ENCODE measurements around the gene TSSK6. TPM values are rescaled to one million over a fixed set of nuclear protein-coding genes. Genes with fewer than 3 reads are reported as not detected.

Gene TSSK6
- total and polyA plus RNA-seq, 2 of the 4 experiments (the other 2 are of a cell fraction), result 1.3 to 2.2 TPM

- WGBS, 2 experiments (ENCODE audit: extremely low coverage in 2 of 2, insufficient read length in 1 of 2), result 65% methylated on average over 16 of the region's 23 CpGs; no CpG with 5 or more reads in 1 of the 2 experiments
- H2BK120ac ChIP-seq (ENCODE audit: low read depth, low read length), result no peak overlapping the region
- H4K8ac ChIP-seq (ENCODE audit: low read depth in 2 of 2, low read length in 2 of 2), result no peak overlapping the region
- H3K36me3 ChIP-seq (ENCODE audit: control insufficient read depth, insufficient read depth, low read length), result no peaks in the 10 kb centered on the region
- ATAC-seq (ENCODE audit: low read depth) (no peak), DNase-seq (no peak)
- H4K91ac ChIP-seq (ENCODE audit: insufficient read depth, low read depth, low read length), result no peak overlapping the region
- TF ChIP-seq SMC3 (IDR thresholded peaks at IDR 0.05; ENCODE audit: low read depth, low read length) (no peak), FOS (IDR thresholded peaks at IDR 0.05; ENCODE audit: low read depth, low read length) (no peak), RAD21 (IDR thresholded peaks at IDR 0.05; ENCODE audit: low read length) (no peak), MXI1 (IDR thresholded peaks at IDR 0.05; ENCODE audit: borderline replicate concordance, low read depth, low read length) (no peak), RCOR1 (IDR thresholded peaks at IDR 0.05; ENCODE audit: insufficient replicate concordance, low read length) (no peak), MAFK (IDR thresholded peaks at IDR 0.05; ENCODE audit: low read depth, low read length) (no peak), CEBPB (IDR thresholded peaks at IDR 0.05; ENCODE audit: low read depth, low read length) (no peak), CHD1 (IDR thresholded peaks at IDR 0.05; ENCODE audit: low read depth, low read length) (no peak), NFE2L2 (IDR thresholded peaks at IDR 0.05; ENCODE audit: low read depth, low read length) (no peak), USF2 (IDR thresholded peaks at IDR 0.05; ENCODE audit: low read depth, low read length) (no peak), MAZ (IDR thresholded peaks at IDR 0.05; ENCODE audit: borderline replicate concordance, low read depth, low read length) (no peak), POLR2A (IDR thresholded peaks at IDR 0.05; ENCODE audit: low read depth, low read length) (no peak)
- TF ChIP-seq, protein P1, sequence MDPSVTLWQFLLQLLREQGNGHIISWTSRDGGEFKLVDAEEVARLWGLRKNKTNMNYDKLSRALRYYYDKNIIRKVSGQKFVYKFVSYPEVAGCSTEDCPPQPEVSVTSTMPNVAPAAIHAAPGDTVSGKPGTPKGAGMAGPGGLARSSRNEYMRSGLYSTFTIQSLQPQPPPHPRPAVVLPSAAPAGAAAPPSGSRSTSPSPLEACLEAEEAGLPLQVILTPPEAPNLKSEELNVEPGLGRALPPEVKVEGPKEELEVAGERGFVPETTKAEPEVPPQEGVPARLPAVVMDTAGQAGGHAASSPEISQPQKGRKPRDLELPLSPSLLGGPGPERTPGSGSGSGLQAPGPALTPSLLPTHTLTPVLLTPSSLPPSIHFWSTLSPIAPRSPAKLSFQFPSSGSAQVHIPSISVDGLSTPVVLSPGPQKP (IDR thresholded peaks at IDR 0.05; ENCODE audit: borderline replicate concordance, low read depth, low read length), result no peak
- TF ChIP-seq, protein P2, sequence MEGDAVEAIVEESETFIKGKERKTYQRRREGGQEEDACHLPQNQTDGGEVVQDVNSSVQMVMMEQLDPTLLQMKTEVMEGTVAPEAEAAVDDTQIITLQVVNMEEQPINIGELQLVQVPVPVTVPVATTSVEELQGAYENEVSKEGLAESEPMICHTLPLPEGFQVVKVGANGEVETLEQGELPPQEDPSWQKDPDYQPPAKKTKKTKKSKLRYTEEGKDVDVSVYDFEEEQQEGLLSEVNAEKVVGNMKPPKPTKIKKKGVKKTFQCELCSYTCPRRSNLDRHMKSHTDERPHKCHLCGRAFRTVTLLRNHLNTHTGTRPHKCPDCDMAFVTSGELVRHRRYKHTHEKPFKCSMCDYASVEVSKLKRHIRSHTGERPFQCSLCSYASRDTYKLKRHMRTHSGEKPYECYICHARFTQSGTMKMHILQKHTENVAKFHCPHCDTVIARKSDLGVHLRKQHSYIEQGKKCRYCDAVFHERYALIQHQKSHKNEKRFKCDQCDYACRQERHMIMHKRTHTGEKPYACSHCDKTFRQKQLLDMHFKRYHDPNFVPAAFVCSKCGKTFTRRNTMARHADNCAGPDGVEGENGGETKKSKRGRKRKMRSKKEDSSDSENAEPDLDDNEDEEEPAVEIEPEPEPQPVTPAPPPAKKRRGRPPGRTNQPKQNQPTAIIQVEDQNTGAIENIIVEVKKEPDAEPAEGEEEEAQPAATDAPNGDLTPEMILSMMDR (conservative IDR thresholded peaks at IDR 0.05; ENCODE audit: low read depth, low read length), result no peak
- H3K27ac ChIP-seq (ENCODE audit: insufficient read depth, low read length), result no peak overlapping the region
- H3K14ac ChIP-seq (replicated peaks; ENCODE audit: low read depth, low read length), result no peak overlapping the region
- H2AK5ac ChIP-seq (ENCODE audit: low read depth, low read length), result peak overlapping the region; percentile 67; the same call in 1 of the 2 replicates
- in situ Hi-C loops (cut with MboI; ENCODE audit: low sequenced_read_pairs) (loop anchor here (25.0 kb wide), 1 partner anchor 412 kb away; no protein-coding TSS in a partner anchor), intact Hi-C loops (cut with micrococcal nuclease) (loop anchor here (5.0 kb wide), 1 partner anchor 92 kb away; the partner anchor contains the start of gene GMIP), dilution Hi-C loops (cut with HindIII; ENCODE audit: low sequenced_read_pairs, unreplicated experiment) (no loop called here)
- H3K4me1 ChIP-seq (ENCODE audit: control insufficient read depth, insufficient read depth, low read length), result no peaks in the 10 kb centered on the region
- H3K4ac ChIP-seq (ENCODE audit: low read depth, low read length), result no peak overlapping the region
- no peak overlapping the region for H3K56ac ChIP-seq (ENCODE audit: extremely low read depth, insufficient read depth, low read length)
- H4K20me1 ChIP-seq (ENCODE audit: insufficient read depth, low read length), result no peaks in the 10 kb centered on the region; the same call in 1 of the 2 replicates
- peak overlapping the region; percentile 55 for H2AK9ac ChIP-seq (replicated peaks; ENCODE audit: low read depth, low read length, poor library complexity)
- no peak overlapping the region for H3K4me3 ChIP-seq (ENCODE audit: insufficient read depth, low read depth, low read length)
- no peak overlapping the region for H2BK20ac ChIP-seq (ENCODE audit: low read depth, low read length)
- no peak overlapping the region for H3K9ac ChIP-seq (ENCODE audit: low read depth, low read length)
- ChIA-PET POLR2A (ENCODE audit: unreplicated experiment) (no interaction called here), CTCF (no interaction called here)
- H3K9me3 ChIP-seq (ENCODE audit: control insufficient read depth, insufficient read depth, low read length), result no peaks in the 10 kb centered on the region
- H3K23ac ChIP-seq (ENCODE audit: low read depth, low read length), result no peak overlapping the region
- no peak overlapping the region for H2BK5ac ChIP-seq (ENCODE audit: low read depth, low read length, poor library complexity, severe bottlenecking)
- H2AFZ ChIP-seq (replicated peaks; ENCODE audit: low read length, poor library complexity), result peak overlapping the region; percentile 72
- no peak overlapping the region for H3K18ac ChIP-seq (ENCODE audit: low read depth, low read length)
- peaks cover 12% of the 10 kb centered on the region; the same call in 1 of the 2 replicates for H3K27me3 ChIP-seq (ENCODE audit: control insufficient read depth, insufficient read depth, low read length)
- BruUV-seq (replicated peaks), result no TSS peak
- no peak overlapping the region for H2BK15ac ChIP-seq (ENCODE audit: low read depth, low read length)
- H3K9me1 ChIP-seq (ENCODE audit: insufficient read depth, low read length), result no peaks in the 10 kb centered on the region
- no peak overlapping the region for H3K4me2 ChIP-seq (ENCODE audit: low read depth, low read length)
- H3K79me1 ChIP-seq (ENCODE audit: low read depth in 1 of 2, low read length in 2 of 2), result no peaks in the 10 kb centered on the region
- no peak overlapping the region for H4K5ac ChIP-seq (ENCODE audit: low read depth, low read length)
Observed at GRCh38 chr19:19549804-19550464, 34.6 kb upstream of the TSSK6 start.

Measured in IMR-90 (cell line).